Measurements from ENCODE around the gene PRKCE.

The PRKCE gene

GRCh38 chr2:45823723-45824206, 172.3 kb downstream of the PRKCE start:
- TF ChIP-seq GATA3 (IDR thresholded peaks at IDR 0.05; ENCODE audit: low read depth, low read length) = no peak
- peak; percentile 78 for TF ChIP-seq GATA2 (IDR thresholded peaks at IDR 0.05; ENCODE audit: low read depth, low read length)

DNA sequence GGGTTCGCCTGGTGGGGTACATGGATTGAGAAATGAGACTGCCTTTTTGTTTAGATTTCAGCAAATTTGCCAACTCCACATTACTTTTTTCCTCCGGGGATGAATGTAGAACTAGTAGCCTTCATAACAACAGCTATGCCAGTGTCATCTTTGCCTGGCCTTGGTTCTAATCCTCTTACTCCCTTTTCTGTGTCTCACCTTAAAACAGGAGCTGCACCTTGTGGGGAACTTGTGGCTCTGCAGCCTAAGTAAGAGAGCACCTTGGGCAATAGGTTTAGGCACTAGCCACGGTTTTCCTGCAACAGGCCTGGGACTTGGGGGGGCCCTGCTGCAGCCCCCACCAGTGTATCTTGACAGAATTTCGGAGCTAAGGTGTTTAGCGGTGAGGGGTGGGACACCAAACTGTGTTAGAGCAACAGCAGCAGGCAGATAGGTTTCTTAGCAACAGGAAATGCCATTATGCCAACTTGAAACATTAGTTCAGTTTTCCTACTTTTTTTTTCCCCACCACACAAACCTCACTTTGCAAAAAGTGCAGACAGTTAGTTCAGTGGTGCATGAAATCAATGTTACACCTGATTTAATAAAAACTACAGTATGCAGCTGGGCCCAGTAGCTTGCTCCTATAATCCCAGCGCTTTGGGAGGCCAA, 173.7 kb downstream of the PRKCE start:
- TF ChIP-seq GATA3 (IDR thresholded peaks at IDR 0.05; ENCODE audit: low read depth, low read length) (no peak), GATA2 (IDR thresholded peaks at IDR 0.05; ENCODE audit: low read depth, low read length) (no peak)

- TF ChIP-seq GATA3 (IDR thresholded peaks at IDR 0.05; ENCODE audit: low read depth, low read length) = no peak
- no peak for TF ChIP-seq GATA2 (IDR thresholded peaks at IDR 0.05; ENCODE audit: low read depth, low read length)
These were observed 175.0 kb downstream of the PRKCE start for GRCh38 chr2:45826460-45826859.

DNA sequence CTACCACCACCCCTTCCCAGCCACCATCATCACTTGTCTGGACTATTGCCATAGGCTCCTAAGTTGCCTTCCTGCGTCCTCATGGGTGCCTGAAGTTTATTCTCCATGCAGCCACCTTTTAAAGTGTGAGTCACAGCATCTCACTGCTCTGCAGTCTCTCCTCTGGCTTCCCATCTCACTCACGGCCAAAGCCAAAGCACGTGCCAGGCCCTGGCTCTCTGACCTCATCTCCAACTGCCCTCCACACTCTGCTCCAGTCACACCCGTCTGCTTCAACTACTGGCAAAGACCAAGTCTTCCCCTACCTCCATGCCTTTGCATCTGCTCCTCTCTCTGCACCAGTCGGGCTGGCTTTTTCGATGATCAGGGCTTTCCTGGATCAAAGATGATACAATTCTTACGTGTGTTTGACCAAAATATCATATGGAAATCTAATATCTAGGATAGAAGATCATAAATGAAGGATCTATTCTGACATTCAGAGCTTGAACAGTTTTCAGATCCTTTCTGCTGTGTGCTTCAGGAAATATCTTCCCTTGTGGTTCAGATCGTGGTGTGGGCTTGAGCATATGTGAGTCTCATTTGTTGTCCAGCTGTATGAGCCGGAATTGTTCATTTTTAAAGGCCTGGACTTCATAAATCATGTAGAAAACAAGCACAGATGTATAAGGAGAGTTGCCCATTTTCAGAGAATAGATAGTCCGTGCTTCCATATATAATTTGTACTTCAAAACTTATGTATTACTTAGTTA, 175.6 kb downstream of the PRKCE start:
- TF ChIP-seq GATA3 (IDR thresholded peaks at IDR 0.05; ENCODE audit: low read depth, low read length) (no peak), GATA2 (IDR thresholded peaks at IDR 0.05; ENCODE audit: low read depth, low read length) (no peak)

DNA sequence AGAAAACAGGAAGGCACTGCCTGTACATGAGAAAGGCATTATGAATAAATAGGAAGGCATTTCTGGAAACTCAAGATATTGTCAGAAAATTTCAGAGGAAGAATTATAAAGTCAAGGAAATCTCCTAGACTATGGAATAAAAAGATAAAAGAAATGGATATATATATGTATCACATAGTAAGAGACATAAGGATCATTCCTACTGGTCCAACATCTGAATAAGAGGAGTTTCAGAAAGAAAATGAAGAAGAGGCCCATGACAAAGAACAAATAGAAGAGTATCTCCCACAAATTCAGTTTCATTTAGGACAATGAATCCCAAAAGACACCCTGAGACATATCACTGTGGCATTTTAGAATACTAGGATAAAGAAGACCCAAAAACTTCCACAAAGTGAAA, 178.8 kb downstream of the PRKCE start:
- no peak for TF ChIP-seq GATA2 (IDR thresholded peaks at IDR 0.05; ENCODE audit: low read depth, low read length)
- no peak for TF ChIP-seq GATA3 (IDR thresholded peaks at IDR 0.05; ENCODE audit: low read depth, low read length)

GRCh38 chr2:45833301-45833967, 182.0 kb downstream of the PRKCE start:
- TF ChIP-seq GATA3 (IDR thresholded peaks at IDR 0.05; ENCODE audit: low read depth, low read length) (no peak), GATA2 (IDR thresholded peaks at IDR 0.05; ENCODE audit: low read depth, low read length) (no peak)

- TF ChIP-seq GATA2 (IDR thresholded peaks at IDR 0.05; ENCODE audit: low read depth, low read length) (no peak), GATA3 (IDR thresholded peaks at IDR 0.05; ENCODE audit: low read depth, low read length) (no peak)
These were observed 182.5 kb downstream of the PRKCE start for GRCh38 chr2:45833968-45834344.

DNA sequence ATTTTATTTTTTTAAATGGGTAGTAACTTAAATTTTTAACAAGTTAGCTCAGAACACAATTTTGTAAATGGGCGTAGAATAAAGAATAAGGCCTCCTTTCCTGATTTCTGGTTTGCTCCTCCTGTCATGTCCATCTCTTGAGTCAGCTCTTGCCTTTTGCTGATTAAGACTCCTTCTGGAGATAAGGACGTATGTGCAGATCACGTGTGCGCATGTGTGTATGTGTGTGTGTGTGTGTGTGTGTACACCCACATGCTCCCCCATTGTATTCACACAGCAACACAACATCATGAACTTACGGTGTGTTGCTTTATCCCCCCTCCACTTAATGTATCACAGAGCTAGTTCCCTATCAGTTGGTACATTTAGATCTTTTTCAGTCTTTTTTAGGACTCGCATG, 182.9 kb downstream of the PRKCE start:
- TF ChIP-seq GATA3 (IDR thresholded peaks at IDR 0.05; ENCODE audit: low read depth, low read length) (no peak), GATA2 (IDR thresholded peaks at IDR 0.05; ENCODE audit: low read depth, low read length) (no peak)

DNA sequence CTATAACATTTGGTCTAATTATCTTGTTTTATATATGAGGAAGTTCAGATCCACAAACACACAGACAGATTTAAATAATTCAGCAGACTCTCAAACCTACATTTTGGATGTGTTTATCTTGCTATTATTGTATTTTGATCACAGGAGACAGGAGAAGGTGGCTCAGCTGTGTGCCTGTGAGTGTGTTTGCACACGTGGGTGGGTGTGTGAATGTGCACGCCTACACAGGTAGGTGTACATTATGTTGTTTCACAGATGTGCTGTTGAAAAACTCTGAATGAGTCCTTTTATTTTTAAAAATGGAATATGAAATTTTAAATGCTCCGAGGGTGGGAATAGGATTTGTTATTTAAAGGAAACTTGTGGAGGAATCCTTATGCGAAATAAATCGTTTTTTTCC, 183.4 kb downstream of the PRKCE start:
- TF ChIP-seq GATA2 (IDR thresholded peaks at IDR 0.05; ENCODE audit: low read depth, low read length) (no peak), GATA3 (IDR thresholded peaks at IDR 0.05; ENCODE audit: low read depth, low read length) (no peak)

DNA sequence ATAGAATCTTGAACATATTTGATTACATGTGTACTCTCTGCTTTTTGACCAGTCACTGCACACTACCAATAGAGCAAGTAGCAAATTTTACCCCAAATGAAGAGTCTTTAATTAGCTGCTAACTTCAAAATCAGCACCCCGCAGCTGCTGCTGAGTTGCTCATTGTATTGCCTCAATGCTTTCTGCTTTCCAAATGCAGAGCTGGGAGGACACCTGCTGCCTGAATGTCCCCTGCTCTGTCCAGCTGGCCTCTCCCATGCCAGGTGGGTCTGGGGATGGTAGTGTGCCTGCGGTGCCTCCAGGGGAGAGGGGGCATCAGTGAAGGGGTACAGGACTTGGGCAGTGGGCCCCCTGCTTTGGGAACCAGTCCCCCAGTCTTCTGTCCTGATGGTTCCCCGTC, 184.8 kb downstream of the PRKCE start:
- TF ChIP-seq GATA2 (IDR thresholded peaks at IDR 0.05; ENCODE audit: low read depth, low read length) = no peak
- no peak for TF ChIP-seq GATA3 (IDR thresholded peaks at IDR 0.05; ENCODE audit: low read depth, low read length)

DNA sequence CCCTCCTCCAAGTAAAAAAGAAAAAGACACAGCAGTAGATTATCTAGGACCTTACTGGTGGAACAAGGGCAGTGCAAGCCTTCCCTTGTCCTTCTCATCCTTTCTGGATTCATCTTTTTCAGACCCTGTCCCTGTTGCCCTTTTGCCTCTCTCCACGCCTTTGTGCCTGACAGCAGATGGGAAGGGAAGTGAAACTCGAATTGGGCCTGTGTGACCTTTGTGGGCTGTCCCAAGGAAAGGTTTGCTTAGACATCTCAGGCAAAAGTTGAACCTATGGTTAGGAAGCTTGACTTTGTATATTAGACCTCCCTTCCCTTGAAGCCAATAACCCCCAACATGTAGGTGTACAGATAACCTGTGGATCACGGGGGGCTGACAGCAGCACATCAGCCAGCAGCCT, 185.3 kb downstream of the PRKCE start:
- TF ChIP-seq GATA2 (IDR thresholded peaks at IDR 0.05; ENCODE audit: low read depth, low read length) (no peak), GATA3 (IDR thresholded peaks at IDR 0.05; ENCODE audit: low read depth, low read length) (no peak)

DNA sequence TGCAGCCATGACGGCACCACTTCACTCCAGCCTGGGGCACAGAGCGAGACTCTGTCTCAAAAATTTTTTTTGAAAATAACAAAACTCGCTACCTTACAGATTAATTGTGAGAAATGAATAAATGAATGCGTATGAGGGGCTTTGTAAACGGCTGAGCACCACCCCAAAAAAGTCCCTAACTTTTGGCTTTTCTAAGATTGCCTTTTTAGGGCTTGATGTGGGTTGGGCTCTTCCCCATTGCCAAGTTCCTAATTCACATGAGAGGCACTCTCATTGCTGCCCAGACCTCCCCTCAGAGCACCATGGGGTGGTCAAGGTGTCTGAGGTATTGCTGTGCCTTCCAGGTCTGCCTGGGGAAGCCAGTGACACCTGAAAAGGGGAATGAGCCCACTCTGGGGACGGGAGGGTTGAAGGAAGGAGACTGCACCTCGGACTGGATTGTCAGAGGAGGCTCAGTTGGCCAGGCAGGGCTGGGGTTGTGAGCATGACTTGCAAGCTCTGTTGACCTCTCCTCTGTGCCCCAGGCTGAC, 186.4 kb downstream of the PRKCE start:
- TF ChIP-seq GATA3 (IDR thresholded peaks at IDR 0.05; ENCODE audit: low read depth, low read length) (no peak), GATA2 (IDR thresholded peaks at IDR 0.05; ENCODE audit: low read depth, low read length) (no peak)

DNA sequence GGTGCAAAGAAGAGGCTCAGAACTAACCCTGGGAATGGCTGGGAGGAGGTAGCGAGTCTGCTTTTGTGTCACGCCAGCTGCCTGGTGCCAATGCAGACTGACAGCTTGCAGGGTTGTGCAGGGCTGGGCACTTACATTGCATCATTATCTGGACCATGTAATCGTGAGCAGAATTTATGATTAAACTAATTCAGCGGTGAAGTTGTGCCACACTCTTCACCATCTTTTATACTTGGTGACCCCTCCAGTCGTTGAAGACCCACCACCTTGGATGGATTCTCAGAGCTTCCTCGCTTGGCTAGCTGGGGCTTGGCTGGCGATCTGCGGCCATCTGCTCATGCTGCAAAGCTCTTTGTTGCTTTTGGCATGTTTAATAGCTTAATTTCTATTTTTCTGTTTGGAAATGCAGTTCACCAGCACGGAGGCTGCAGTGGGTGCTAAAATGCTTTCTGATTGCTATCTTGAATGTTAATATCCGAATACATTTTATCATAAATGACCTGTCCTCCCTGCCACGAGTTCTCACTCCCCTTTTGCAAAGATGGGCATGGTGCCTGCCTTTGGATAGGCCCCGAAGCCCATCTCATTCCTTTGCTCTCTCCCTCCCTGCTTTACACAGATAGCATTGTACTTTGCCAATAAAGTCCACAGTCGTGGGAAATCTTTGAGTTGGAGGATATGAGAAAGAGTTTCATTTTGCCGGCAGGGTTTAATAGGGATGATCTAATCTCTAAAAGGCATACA, 188.2 kb downstream of the PRKCE start:
- no peak for TF ChIP-seq GATA3 (IDR thresholded peaks at IDR 0.05; ENCODE audit: low read depth, low read length)
- peak; percentile 96 for TF ChIP-seq GATA2 (IDR thresholded peaks at IDR 0.05; ENCODE audit: low read depth, low read length)

- no peak for TF ChIP-seq GATA2 (IDR thresholded peaks at IDR 0.05; ENCODE audit: low read depth, low read length)
- TF ChIP-seq GATA3 (IDR thresholded peaks at IDR 0.05; ENCODE audit: low read depth, low read length) = no peak
These were observed 189.0 kb downstream of the PRKCE start for GRCh38 chr2:45840481-45840880.
